K562 (cell line): Measurements from ENCODE around the gene RETREG1. TPM values are rescaled to one million over a fixed set of nuclear protein-coding genes. Genes with fewer than 3 reads are reported as not detected.

Experiments
- ATAC-seq: fragments of 200-7000 bp; cut with Tn5 transposase; 3 replicates; pipeline ENCODE4 v1.9.1; 2020; ENCODE audit warnings: moderate library complexity
- BruUV-seq: library from RNA; stranded (reverse); fragments of 400-500 nt; replicated peaks from 2 replicates; lab custom pipeline; 2021; lab: Mats Ljungman, UMichigan
- CTCF ChIA-PET: fragments of 300-600 bp; formaldehyde crosslinking; extraction: SDS; loops from one replicate; lab custom pipeline; 2021; ENCODE audit warnings: low intra/inter-chr PET ratio; lab: Yijun Ruan, JAX
- POLR2A ChIA-PET: fragments of 300-600, 350-650 bp; sonication (Branson Sonifier 250); formaldehyde crosslinking; extraction: SDS; loops from one replicate; lab custom pipeline; 2021; ENCODE audit warnings: antibody characterized with exemption, inconsistent platforms; lab: Yijun Ruan, JAX
- DNase-seq, 4 experiments: peaks; one replicate each; pipeline versions ENCODE4 v3.0.0 to v3.0.0-alpha.2; 2011 to 2018; ENCODE audit warnings: low spot score in 3 of 4, mixed read lengths in 3 of 4; ENCODE audit errors: extremely low read depth in 1 of 4
- FAIRE-seq: peaks from 2 replicates; lab custom pipeline; 2011; peaks lifted over from hg19 to GRCh38; lab: Jason Lieb, UNC
- H2AFZ ChIP-seq: 2 replicates; pipeline ENCODE4 v1.6.0; 2011; ENCODE audit warnings: low read depth, low read length, control low read depth, inconsistent platforms
- H3K27ac ChIP-seq: fragments of 200-600 bp; 3 replicates; pipeline ENCODE4 v1.8.0; 2011; ENCODE audit warnings: low read depth, mild to moderate bottlenecking, control low read depth, inconsistent platforms, low read length, moderate library complexity, mixed read lengths; ENCODE audit errors: extremely low read depth
- H3K27me3 ChIP-seq, 2 experiments: fragments of 300-600 bp in 1 of 2; 2 replicates in 1 of 2; 3 replicates in 1 of 2; pipeline versions ENCODE4 v1.6.0 to v1.8.0; 2011; ENCODE audit warnings: inconsistent platforms in 2 of 2, low read length in 2 of 2, mild to moderate bottlenecking in 1 of 2, mixed read lengths in 1 of 2, moderate library complexity in 1 of 2; ENCODE audit not compliant: control insufficient read depth in 2 of 2, insufficient read depth in 2 of 2
- H3K36me3 ChIP-seq: fragments of 300-600 bp; 3 replicates; pipeline ENCODE4 v1.8.0; 2011; ENCODE audit warnings: mild to moderate bottlenecking, low read length, inconsistent platforms; ENCODE audit not compliant: control insufficient read depth, insufficient read depth
- H3K4me1 ChIP-seq, 2 experiments: fragments of 200-600 bp in 1 of 2; replicated peaks in 1 of 2; 2 replicates in 1 of 2; 3 replicates in 1 of 2; pipeline versions ENCODE4 v1.5.1 to v1.8.0; 2011; ENCODE audit warnings: inconsistent platforms in 2 of 2, low read length in 2 of 2, mild to moderate bottlenecking in 1 of 2, mixed read lengths in 1 of 2, moderate library complexity in 1 of 2; ENCODE audit not compliant: control insufficient read depth in 2 of 2, insufficient read depth in 2 of 2
- H3K4me2 ChIP-seq: 2 replicates; pipeline ENCODE4 v1.6.1; 2011; ENCODE audit warnings: low read length, control low read depth, inconsistent platforms, mixed read lengths; ENCODE audit not compliant: insufficient read depth
- H3K4me3 ChIP-seq: fragments of 200-600 bp; sonication (generic), shearing (Covaris generic); 2 replicates; pipeline ENCODE4 v1.5.1; 2016; ENCODE audit warnings: control low read depth, inconsistent platforms
- H3K79me2 ChIP-seq: fragments of 200-600 bp; 3 replicates; pipeline ENCODE4 v1.8.0; 2011; ENCODE audit warnings: low read length, inconsistent platforms; ENCODE audit not compliant: control insufficient read depth, insufficient read depth
- H3K9ac ChIP-seq, 2 experiments: 2 replicates each; pipeline versions ENCODE4 v1.6.0 to v1.6.1; 2011; ENCODE audit warnings: low read depth in 2 of 2, low read length in 2 of 2, control low read depth in 1 of 2, inconsistent platforms in 1 of 2, mild to moderate bottlenecking in 1 of 2, mixed read lengths in 1 of 2; ENCODE audit not compliant: insufficient read depth in 1 of 2
- H3K9me1 ChIP-seq: one replicate; pipeline ENCODE4 v1.6.0; 2011; ENCODE audit warnings: inconsistent platforms, mild to moderate bottlenecking, low read length, moderate library complexity; ENCODE audit not compliant: control insufficient read depth, insufficient read depth
- H3K9me3 ChIP-seq: replicated peaks from 2 replicates; pipeline ENCODE4 v1.5.1; 2011; ENCODE audit warnings: low read depth, low read length, inconsistent platforms; ENCODE audit not compliant: control insufficient read depth, insufficient read depth
- H4K20me1 ChIP-seq: replicated peaks from 2 replicates; pipeline ENCODE4 v1.6.1; 2011; ENCODE audit warnings: low read length, inconsistent platforms, mixed read lengths; ENCODE audit not compliant: control insufficient read depth, insufficient read depth
- CREB1 ChIP-seq, 2 experiments: sonication (generic) in 1 of 2; formaldehyde crosslinking in 1 of 2; IDR thresholded peaks; 2 replicates each; pipeline versions ENCODE4 v1.6.1 to v1.8.0; 2012 to 2022; ENCODE audit warnings: inconsistent platforms in 1 of 2, mild to moderate bottlenecking in 1 of 2, missing genetic modification reagents in 1 of 2, moderate library complexity in 1 of 2
- CTCF ChIP-seq, 3 experiments: IDR thresholded peaks in 2 of 3; conservative IDR thresholded peaks in 1 of 3; 2 replicates each; pipeline ENCODE4 v1.5.1; 2011 to 2012; ENCODE audit warnings: low read length in 3 of 3, mild to moderate bottlenecking in 3 of 3, control low read depth in 2 of 3, improper control_type of control experiment in 1 of 3, inconsistent platforms in 1 of 3, low read depth in 1 of 3, mixed read lengths in 1 of 3, moderate library complexity in 1 of 3; ENCODE audit not compliant: insufficient read depth in 2 of 3
- ETV1 ChIP-seq: fragments of 450-650 bp; conservative IDR thresholded peaks from 2 replicates; pipeline ENCODE4 v1.6.1; 2016; ENCODE audit warnings: missing genetic modification characterization, control low read depth, low read depth, missing compliant biosample characterization
- KAT2B ChIP-seq: IDR thresholded peaks from one replicate; pipeline ENCODE4 v1.6.1; 2012; ENCODE audit warnings: low read depth, mild to moderate bottlenecking, control low read depth, inconsistent platforms, low read length, moderate library complexity
- MAFK ChIP-seq: IDR thresholded peaks from 2 replicates; pipeline ENCODE4 v1.6.1; 2011; ENCODE audit warnings: low read length, improper control_type of control experiment
- MED1 ChIP-seq: sonication (generic); formaldehyde crosslinking; IDR thresholded peaks from 2 replicates; pipeline ENCODE4 v1.8.1; 2023; ENCODE audit warnings: missing genetic modification reagents, borderline replicate concordance
- MYBL2 ChIP-seq, 2 experiments: fragments of 450-650 bp in 1 of 2; sonication (generic) in 1 of 2; formaldehyde crosslinking in 1 of 2; IDR thresholded peaks; 2 replicates each; pipeline versions ENCODE4 v1.6.1 to v1.8.1; 2017 to 2022; ENCODE audit warnings: borderline replicate concordance in 1 of 2, inconsistent platforms in 1 of 2, low read depth in 1 of 2, mild to moderate bottlenecking in 1 of 2, missing genetic modification reagents in 1 of 2, moderate library complexity in 1 of 2
- NBN ChIP-seq: fragments of 450-650 bp; IDR thresholded peaks from 2 replicates; pipeline ENCODE4 v1.6.1; 2016; ENCODE audit warnings: low read depth, mild to moderate bottlenecking
- PREB ChIP-seq: sonication (generic); formaldehyde crosslinking; IDR thresholded peaks from 2 replicates; pipeline ENCODE4 v1.8.1; 2023; ENCODE audit warnings: mild to moderate bottlenecking, missing genetic modification reagents
- SPI1 ChIP-seq: IDR thresholded peaks from 2 replicates; pipeline ENCODE4 v1.6.1; 2011; ENCODE audit warnings: low read depth, low read length, control low read depth, borderline replicate concordance
- SREBF1 ChIP-seq: fragments of 150-350 bp; IDR thresholded peaks from 2 replicates; pipeline ENCODE4 v1.6.1; 2014; ENCODE audit warnings: antibody characterized with exemption, low read depth, low read length, borderline replicate concordance
- ZBTB17 ChIP-seq: fragments of 450-650 bp; formaldehyde crosslinking; IDR thresholded peaks from 2 replicates; pipeline ENCODE4 v1.4.0; 2020; ENCODE audit warnings: mild to moderate bottlenecking
- ZFP1 ChIP-seq: fragments of 450-650 bp; formaldehyde crosslinking; IDR thresholded peaks from 2 replicates; pipeline ENCODE4 v1.4.0; 2020; ENCODE audit warnings: mild to moderate bottlenecking, mixed read lengths
- ZMIZ1 ChIP-seq, 2 experiments: fragments of 150-350 bp in 1 of 2; IDR thresholded peaks; 2 replicates each; pipeline ENCODE4 v1.6.1; 2012 to 2016; ENCODE audit warnings: low read depth in 2 of 2, low read length in 2 of 2, mild to moderate bottlenecking in 1 of 2, moderate library complexity in 1 of 2
- ZNF140 ChIP-seq: fragments of 250-450 bp; sonication (Bioruptor Pico); IDR thresholded peaks from 2 replicates; pipeline ENCODE4 v1.8.0; 2021; ENCODE audit warnings: moderate library complexity, mild to moderate bottlenecking, inconsistent platforms
- ZNF507 ChIP-seq: conservative IDR thresholded peaks from 2 replicates; pipeline ENCODE4 v1.6.1; 2017; ENCODE audit warnings: missing genetic modification characterization, missing compliant biosample characterization
- WGBS: fragments of 100-300 bp; shearing (Covaris generic); methylation state at CpG from one replicate; pipeline ENCODE4 v1.1.6; 2016; ENCODE audit warnings: low coverage, mixed read lengths; ENCODE audit not compliant: insufficient coverage; ENCODE audit errors: missing lambda C conversion rate; 5-methylcytosine and 5-hydroxymethylcytosine counted together
- in situ Hi-C: fragments of 300-500 bp; cut with MboI; formaldehyde crosslinking; loops from 4 replicates; pipeline ENCODE4 v1.15.0; 2018; ENCODE audit warnings: inconsistent platforms, mixed read lengths
- intact Hi-C: fragments of 100-400 bp; cut with micrococcal nuclease; formaldehyde crosslinking; loops from 2 replicates; pipeline ENCODE4 v1.14.2; 2022
- polyA plus RNA-seq, 8 experiments: library from polyadenylated mRNA; depleted of rRNA in 4 of 8; stranded (reverse) in 5 of 8; unstranded in 3 of 8; fragments of >200 nt; fragmentation: Nextera tagmentation in 2 of 8; fragmentation: Illumina TruSeq in 1 of 8; extraction: Ambion mirVana in 2 of 8; extraction: Trizol in 1 of 8; gene quantifications; 2 replicates each; pipeline versions ENCODE4 v1.2.1 to v1.2.3, GENCODE V29; 2011 to 2014; ENCODE audit warnings: inconsistent platforms in 1 of 8, missing spikeins in 1 of 8
- total RNA-seq, 7 experiments: library from RNA; depleted of rRNA in 6 of 7; stranded (reverse); fragments of >200 nt in 6 of 7; fragmentation: Illumina TruSeq in 2 of 7; extraction: Trizol in 2 of 7; gene quantifications; 2 replicates each; pipeline versions ENCODE4 v1.2.1 to v1.2.3, GENCODE V29; 2011 to 2021; ENCODE audit warnings: low replicate concordance in 1 of 7

Gene RETREG1
- total and polyA plus RNA-seq, 9 of the 15 experiments (the other 6 are each of a cell fraction or from before 2014, with no cell fraction given): 0.01 to 0.20 (median 0.08) TPM; not detected in 5

- Histone ChIP-seq H3K9me3 (no peaks in the 10 kb centered on the region), H3K36me3 (no peaks in the 10 kb centered on the region), H3K4me2 (no peak overlapping the region), H3K79me2 (no peaks in the 10 kb centered on the region), H3K27me3 (peaks cover 0 to 8% of the 10 kb centered on the region in 2 experiments; a peak in 1 of 5 replicates), H3K27ac (no peak overlapping the region), H3K9ac (no peak overlapping the region), H3K9me1 (no peaks in the 10 kb centered on the region), H3K4me1 (no peaks in the 10 kb centered on the region), H2AFZ (no peak overlapping the region), H3K4me3 (no peak overlapping the region), H4K20me1 (no peaks in the 10 kb centered on the region)
- ATAC-seq (no peak), FAIRE-seq (no peak), DNase-seq (no peak)
- POLR2A ChIA-PET: no interaction called here
- CTCF ChIA-PET: interaction anchor here (0.7 kb wide), 1 partner anchor 217 kb away, joined by 3 read pairs; no protein-coding TSS in a partner anchor
- WGBS: 5% methylated on average over 3 of the region's 3 CpGs
- intact Hi-C loops: no loop called here
- in situ Hi-C loops: no loop called here
- no TSS peak for BruUV-seq
- no peak for TF ChIP-seq ZFP1 (CRISPR knock-in tag)
- TF ChIP-seq KAT2B: no peak
- TF ChIP-seq ZMIZ1 (IDR thresholded peaks at IDR 0.05; ENCODE audit: low read depth in 2 of 2, low read length in 2 of 2): no peak
- no peak for TF ChIP-seq MYBL2 (IDR thresholded peaks at IDR 0.05; ENCODE audit: low read depth)
- TF ChIP-seq MYBL2 (CRISPR knock-in tag; IDR thresholded peaks at IDR 0.05; ENCODE audit: borderline replicate concordance): no peak
- TF ChIP-seq SPI1: no peak
- no peak for TF ChIP-seq MED1 (CRISPR knock-in tag)
- TF ChIP-seq ZNF507: no peak
- TF ChIP-seq NBN: no peak
- TF ChIP-seq SREBF1: no peak
- TF ChIP-seq ZNF140 (CRISPR knock-in tag): no peak
- TF ChIP-seq PREB (CRISPR knock-in tag): no peak
- TF ChIP-seq CREB1 (IDR thresholded peaks at IDR 0.05): no peak
- no peak for TF ChIP-seq CREB1 (CRISPR knock-in tag; IDR thresholded peaks at IDR 0.05)
- TF ChIP-seq MAFK: no peak
- TF ChIP-seq CTCF (IDR thresholded peaks at IDR 0.05 in 2 of 3, conservative IDR thresholded peaks at IDR 0.05 in 1 of 3; ENCODE audit: insufficient read depth in 2 of 3, low read depth in 1 of 3, low read length in 3 of 3): no peak
- TF ChIP-seq ETV1 (tag): no peak
- no peak for TF ChIP-seq ZBTB17 (CRISPR knock-in tag)
Observed at GRCh38 chr5:16589658-16590057, 27.1 kb downstream of the RETREG1 start.
